CD4-positive, alpha-beta T cell (primary cell): Measurements from ENCODE around the gene SUPT6H. TPM values are rescaled to one million over a fixed set of nuclear protein-coding genes. Genes with fewer than 3 reads are reported as not detected.

Experiments
- ATAC-seq: fragments of 200-7000 bp; cut with Tn5 transposase; one replicate; pipeline ENCODE4 v1.10.0; 2022; ENCODE audit warnings: mild to moderate bottlenecking; ENCODE audit not compliant: poor library complexity
- CTCF ChIA-PET: fragments of 350-600 bp; sonication (Branson Sonifier 250); formaldehyde crosslinking; loops from one replicate; lab custom pipeline; 2021; ENCODE audit warnings: antibody characterized with exemption, inconsistent platforms; lab: Charles Lee
- POLR2A ChIA-PET: fragments of 350-600 bp; sonication (Branson Sonifier 250); formaldehyde crosslinking; loops from one replicate; lab custom pipeline; 2021; ENCODE audit warnings: antibody characterized with exemption, inconsistent platforms; lab: Charles Lee
- DNase-seq, 14 experiments: peaks; one replicate each; pipeline ENCODE4 v3.0.0-alpha.2; 2013 to 2020; ENCODE audit warnings: mixed read lengths in 2 of 14
- H3K27ac ChIP-seq, 2 donors: one replicate each; pipeline versions ENCODE4 v1.5.1 to v1.7.0; 2013; ENCODE audit warnings: low read length in 2 of 2, low read depth in 1 of 2, mild to moderate bottlenecking in 1 of 2
- H3K27me3 ChIP-seq, 2 experiments: 1 replicate in 1 of 2; 2 replicates in 1 of 2; pipeline versions ENCODE4 v1.6.1 to v1.7.0; 2013; ENCODE audit warnings: low read length in 2 of 2, control low read depth in 1 of 2, mild to moderate bottlenecking in 1 of 2, moderate library complexity in 1 of 2; ENCODE audit not compliant: insufficient read depth in 2 of 2, control insufficient read depth in 1 of 2
- H3K36me3 ChIP-seq: one replicate; pipeline ENCODE4 v1.6.1; 2013; ENCODE audit warnings: low read length, control low read depth; ENCODE audit not compliant: insufficient read depth
- H3K4me1 ChIP-seq: one replicate; pipeline ENCODE4 v1.6.1; 2013; ENCODE audit warnings: low read length, control low read depth; ENCODE audit not compliant: insufficient read depth
- H3K4me3 ChIP-seq: one replicate; pipeline ENCODE4 v1.5.1; 2013; ENCODE audit warnings: mild to moderate bottlenecking, low read length, moderate library complexity
- H3K9me3 ChIP-seq, 2 experiments: 1 replicate in 1 of 2; 2 replicates in 1 of 2; pipeline versions ENCODE4 v1.6.1 to v1.7.0; 2013; ENCODE audit warnings: low read length in 2 of 2, mild to moderate bottlenecking in 2 of 2, control low read depth in 1 of 2, moderate library complexity in 1 of 2; ENCODE audit not compliant: control insufficient read depth in 1 of 2, insufficient read depth in 1 of 2
- H3K27ac Mint-ChIP-seq: one replicate; pipeline ENCODE4 v1.8.0; 2020; ENCODE audit warnings: mixed read lengths
- H3K27me3 Mint-ChIP-seq: one replicate; pipeline ENCODE4 v1.8.0; 2021; ENCODE audit warnings: mixed read lengths
- H3K36me3 Mint-ChIP-seq: one replicate; pipeline ENCODE4 v1.8.0; 2021; ENCODE audit warnings: low read depth, mixed read lengths
- H3K4me1 Mint-ChIP-seq: one replicate; pipeline ENCODE4 v1.8.0; 2021; ENCODE audit warnings: low read depth, mixed read lengths
- H3K4me3 Mint-ChIP-seq: one replicate; pipeline ENCODE4 v1.8.0; 2020; ENCODE audit warnings: mild to moderate bottlenecking, mixed read lengths
- H3K9me3 Mint-ChIP-seq: one replicate; pipeline ENCODE4 v1.8.0; 2020; ENCODE audit warnings: mixed read lengths
- CTCF ChIP-seq: fragments of 200-600 bp; IDR thresholded peaks from one replicate; pipeline ENCODE4 v1.8.0; 2022; ENCODE audit warnings: antibody characterized with exemption, mild to moderate bottlenecking
- intact Hi-C, 2 experiments: fragments of 100-400 bp; cut with DNase I in 1 of 2; cut with micrococcal nuclease in 1 of 2; formaldehyde crosslinking; loops; one replicate each; pipeline versions ENCODE4 v1.15.1 to v1.9.0; 2023 to 2025; cut with DNase I, micrococcal nuclease
- polyA plus RNA-seq, 2 donors: library from polyadenylated mRNA; unstranded; fragments of 120-200 nt; gene quantifications; one replicate each; pipeline ENCODE4 v1.2.1, GENCODE V29; 2013
- total RNA-seq, 174 experiments: library from RNA in 2 of 174; stranded (reverse) in 2 of 174; gene quantifications; one replicate each; pipeline ENCODE4 v1.2.3 and lab custom pipeline; 2021 to 2026

The SUPT6H gene
- total RNA-seq (100 to 1,000 TPM; 149 to 151 TPM), total RNA-seq (lab: John Stamatoyannopoulos, UW) (109 to 302 (median 198) reads per million in 172 experiments)
- polyA plus RNA-seq (2013, experiment 1 of 2) = 49.0 TPM
- polyA plus RNA-seq (2013, experiment 2 of 2) = 62.2 TPM

- Histone ChIP-seq H3K27me3 (no peaks in the 10 kb centered on the region), H3K27ac (peak within 1 kb of the TSS; percentile 97 to 99), H3K4me1 (peaks cover 45% of the 10 kb centered on the region), H3K4me3 (peak within 1 kb of the TSS; percentile 81), H3K9me3 (no peaks in the 10 kb centered on the region), H3K36me3 (peaks cover 34% of the 10 kb centered on the region)
- peak within 1 kb of the TSS; percentile 99 for H3K27ac Mint-ChIP-seq
- peaks cover 64% of the 10 kb centered on the region for H3K4me1 Mint-ChIP-seq
- DNase-seq (peak; percentile 88 to 97 (median 92)), ATAC-seq (peak; percentile 83)
- no peaks in the 10 kb centered on the region for H3K9me3 Mint-ChIP-seq
- H3K36me3 Mint-ChIP-seq = peaks cover 70% of the 10 kb centered on the region
- H3K4me3 Mint-ChIP-seq = peak within 1 kb of the TSS; percentile 99
- ChIA-PET POLR2A (interaction anchor here (0.6 to 4.0 kb wide), 22 partner anchors 9 to 290 kb away, joined by 3 to 115 read pairs (median 4); partner anchors contain the start of genes BLTP2, FLOT2, PHF12 and PIGS), CTCF (interaction anchor here (0.6 to 3.9 kb wide), 12 partner anchors 9 to 629 kb away, joined by 3 to 34 read pairs (median 4); partner anchors contain the start of genes BLTP2, NEK8, PIGS and PROCA1)
- intact Hi-C loops = loop anchor here (1.0 to 5.0 kb wide), 4 partner anchors 15 to 290 kb away; partner anchors contain the start of genes PHF12 (in 1 of the 2), PROCA1 (in 1 of the 2) and RPL23A (in 1 of the 2)
- H3K27me3 Mint-ChIP-seq = no peaks in the 10 kb centered on the region
- TF ChIP-seq CTCF = no peak
These were observed at the start of gene SUPT6H, which contains the start of gene SDF2 for GRCh38 chr17:28661635-28662526. Gene SUPT6H (plus strand): TSS chr17:28662205. CDS start chr17:28673402, 11,197 bp downstream. Gene SDF2 (minus strand): TSS chr17:28661906. CDS start chr17:28661876, 30 bp downstream.

- no peak overlapping the region for H3K27ac ChIP-seq
- H3K27me3 Mint-ChIP-seq = no peaks in the 10 kb centered on the region
- H3K4me3 Mint-ChIP-seq = no peak overlapping the region
- H3K36me3 Mint-ChIP-seq = peaks cover 54% of the 10 kb centered on the region
- H3K36me3 ChIP-seq = peaks cover 41% of the 10 kb centered on the region
- no peak for ATAC-seq
- no peak for TF ChIP-seq CTCF
- no peaks in the 10 kb centered on the region for H3K27me3 ChIP-seq
- H3K4me3 ChIP-seq = no peak overlapping the region
- ChIA-PET CTCF (interaction anchor here (1.2 to 1.9 kb wide), 8 partner anchors 13 to 118 kb away, joined by 3 to 9 read pairs (median 4); no protein-coding TSS in a partner anchor), POLR2A (interaction anchor here (2.3 kb wide), 1 partner anchor 13 kb away, joined by 9 read pairs; no protein-coding TSS in a partner anchor)
- intact Hi-C loops = loop anchor here (2.0 to 5.0 kb wide), 2 partner anchors 64 to 65 kb away; no protein-coding TSS in a partner anchor
- no peaks in the 10 kb centered on the region for H3K4me1 ChIP-seq
- H3K9me3 Mint-ChIP-seq = no peaks in the 10 kb centered on the region
- peaks cover 5% of the 10 kb centered on the region for H3K4me1 Mint-ChIP-seq
- H3K9me3 ChIP-seq = no peaks in the 10 kb centered on the region
- DNase-seq = no peak
- H3K27ac Mint-ChIP-seq = peak overlapping the region; percentile 34
These were observed 49.5 kb upstream of the SUPT6H start for GRCh38 chr17:28612531-28612930.
